GM12873 (cell line): ENCODE data around the gene TFAP2E.

ENCODE experiments used
- TF ChIP-seq, protein P1 (sequence below): IDR thresholded peaks from 2 replicates; pipeline ENCODE4 v1.5.1; 2012; ENCODE audit warnings: low read depth, mild to moderate bottlenecking, moderate library complexity, low read length, control low read depth; ENCODE audit not compliant: insufficient read depth; ENCODE audit errors: missing control alignments

The TFAP2E gene

DNA sequence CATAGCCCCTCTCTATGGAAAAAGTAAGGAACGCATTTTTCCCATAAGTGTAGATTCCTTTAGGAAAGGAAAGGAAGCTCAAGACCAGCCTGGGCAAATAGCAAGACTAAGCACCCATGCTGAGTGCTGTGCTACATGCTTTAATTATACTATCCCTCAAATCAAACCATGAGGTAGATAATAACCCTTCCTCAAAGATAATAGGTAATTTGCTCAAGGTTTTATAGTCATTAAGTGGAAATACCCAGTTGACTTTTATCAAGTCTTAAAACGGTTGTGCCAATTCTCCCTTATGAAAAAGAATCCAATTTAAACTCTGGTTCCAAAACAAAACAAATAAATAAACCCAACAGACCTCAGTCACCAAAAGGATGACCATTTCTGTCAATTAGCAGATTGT is 19.3 kb upstream of the TFAP2E start:
- TF ChIP-seq, protein P1, sequence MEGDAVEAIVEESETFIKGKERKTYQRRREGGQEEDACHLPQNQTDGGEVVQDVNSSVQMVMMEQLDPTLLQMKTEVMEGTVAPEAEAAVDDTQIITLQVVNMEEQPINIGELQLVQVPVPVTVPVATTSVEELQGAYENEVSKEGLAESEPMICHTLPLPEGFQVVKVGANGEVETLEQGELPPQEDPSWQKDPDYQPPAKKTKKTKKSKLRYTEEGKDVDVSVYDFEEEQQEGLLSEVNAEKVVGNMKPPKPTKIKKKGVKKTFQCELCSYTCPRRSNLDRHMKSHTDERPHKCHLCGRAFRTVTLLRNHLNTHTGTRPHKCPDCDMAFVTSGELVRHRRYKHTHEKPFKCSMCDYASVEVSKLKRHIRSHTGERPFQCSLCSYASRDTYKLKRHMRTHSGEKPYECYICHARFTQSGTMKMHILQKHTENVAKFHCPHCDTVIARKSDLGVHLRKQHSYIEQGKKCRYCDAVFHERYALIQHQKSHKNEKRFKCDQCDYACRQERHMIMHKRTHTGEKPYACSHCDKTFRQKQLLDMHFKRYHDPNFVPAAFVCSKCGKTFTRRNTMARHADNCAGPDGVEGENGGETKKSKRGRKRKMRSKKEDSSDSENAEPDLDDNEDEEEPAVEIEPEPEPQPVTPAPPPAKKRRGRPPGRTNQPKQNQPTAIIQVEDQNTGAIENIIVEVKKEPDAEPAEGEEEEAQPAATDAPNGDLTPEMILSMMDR, result no peak

DNA sequence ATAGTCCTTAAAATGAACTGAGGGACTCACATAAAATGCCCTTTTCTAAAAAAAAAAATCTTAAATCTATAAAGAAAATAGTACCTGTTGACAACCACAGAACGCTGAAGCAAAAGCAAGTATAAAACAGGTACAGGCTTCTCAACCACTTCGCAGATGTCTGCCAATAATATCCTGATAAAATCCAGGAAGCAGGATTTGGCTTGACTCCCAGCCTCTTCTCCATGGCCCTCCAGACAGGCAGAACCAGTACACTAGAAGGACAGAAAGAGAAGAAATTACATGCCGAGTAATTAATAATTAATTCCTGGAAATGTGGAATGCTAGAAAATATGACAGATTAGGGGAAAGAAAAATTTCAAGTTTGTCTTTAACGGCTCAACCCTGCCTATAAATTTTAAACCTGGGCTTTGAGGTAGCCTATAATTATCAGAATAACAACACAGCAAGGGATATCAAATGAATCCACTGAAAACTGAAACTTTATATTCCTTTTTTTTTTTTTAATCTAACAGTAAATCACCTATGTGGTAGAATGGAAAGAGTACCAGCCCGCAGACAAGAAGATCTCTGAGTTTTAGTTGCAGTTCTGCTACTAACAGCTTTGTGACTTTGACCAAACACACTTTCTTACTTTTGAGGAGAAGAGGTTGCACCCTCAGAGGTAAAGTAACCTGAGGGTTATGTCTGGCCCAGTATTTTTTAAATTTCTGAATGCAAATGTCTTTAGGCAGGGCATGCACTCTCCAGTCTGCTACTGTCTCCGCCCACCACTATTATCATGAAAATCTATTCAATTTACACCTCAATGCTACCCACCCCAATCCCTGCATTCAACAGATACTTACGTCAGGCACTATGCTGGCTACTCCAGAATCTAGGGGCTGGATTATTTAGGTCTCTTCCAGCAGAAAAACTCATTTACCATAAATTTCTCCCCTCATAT is 18.6 kb upstream of the TFAP2E start:
- TF ChIP-seq, protein P1, result no peak

DNA sequence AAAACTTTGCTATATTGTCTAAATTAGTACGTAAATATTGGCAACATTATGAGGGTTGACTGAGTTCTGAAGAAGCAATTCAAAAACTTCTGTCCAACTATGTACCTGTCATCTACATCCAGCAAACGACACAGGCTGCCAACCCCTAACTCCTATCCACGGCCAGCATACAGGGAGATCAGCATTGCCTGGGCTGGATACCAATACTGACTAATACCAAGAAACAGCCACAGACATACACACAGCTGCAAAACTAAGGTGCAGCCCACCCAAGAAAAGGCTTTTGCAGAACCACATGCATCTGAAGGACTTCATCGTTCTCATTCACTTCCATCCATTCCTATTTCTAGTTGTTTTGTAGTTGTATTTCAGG is 17.9 kb upstream of the TFAP2E start:
- TF ChIP-seq, protein P1, result no peak

DNA sequence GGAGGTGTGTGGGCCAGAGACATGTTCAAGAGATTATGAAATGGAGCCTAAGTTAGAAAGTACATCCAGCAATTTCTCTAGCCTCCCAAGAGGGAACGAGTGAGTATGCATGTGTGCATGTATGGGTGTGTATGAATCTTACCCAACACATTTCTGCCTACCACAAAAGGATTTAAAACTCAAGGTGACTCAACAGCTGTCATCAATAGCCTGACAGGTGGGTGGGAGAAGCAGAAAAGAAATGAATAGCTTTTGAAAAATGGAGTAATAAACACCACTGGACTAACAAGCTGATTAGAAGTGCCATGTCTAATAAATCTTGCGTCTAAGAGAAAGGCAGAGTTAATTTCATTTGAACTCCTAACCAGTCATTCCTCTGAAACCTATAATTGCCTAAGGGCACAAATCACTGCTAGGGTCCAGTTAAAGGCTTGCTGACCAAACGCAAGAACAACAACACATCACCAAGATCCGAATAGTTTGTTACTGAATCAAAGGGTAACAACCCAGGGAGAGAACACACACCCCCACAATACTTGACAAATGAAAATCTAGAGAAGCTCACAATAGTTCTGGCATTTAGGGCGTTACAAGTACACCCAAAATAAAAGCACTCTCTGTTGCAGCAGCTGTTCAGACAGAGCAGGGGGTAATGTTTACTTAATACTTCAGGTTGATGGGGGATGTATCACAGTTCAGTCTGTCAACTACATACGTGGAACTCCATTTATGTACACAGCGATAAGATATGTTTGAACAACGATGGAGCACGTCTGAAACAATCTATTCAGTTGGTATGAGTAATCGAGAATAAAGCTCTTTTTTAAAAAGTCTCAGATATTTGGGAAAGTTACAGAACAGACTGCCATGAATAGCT is 17.3 kb upstream of the TFAP2E start:
- TF ChIP-seq, protein P1, result no peak

DNA sequence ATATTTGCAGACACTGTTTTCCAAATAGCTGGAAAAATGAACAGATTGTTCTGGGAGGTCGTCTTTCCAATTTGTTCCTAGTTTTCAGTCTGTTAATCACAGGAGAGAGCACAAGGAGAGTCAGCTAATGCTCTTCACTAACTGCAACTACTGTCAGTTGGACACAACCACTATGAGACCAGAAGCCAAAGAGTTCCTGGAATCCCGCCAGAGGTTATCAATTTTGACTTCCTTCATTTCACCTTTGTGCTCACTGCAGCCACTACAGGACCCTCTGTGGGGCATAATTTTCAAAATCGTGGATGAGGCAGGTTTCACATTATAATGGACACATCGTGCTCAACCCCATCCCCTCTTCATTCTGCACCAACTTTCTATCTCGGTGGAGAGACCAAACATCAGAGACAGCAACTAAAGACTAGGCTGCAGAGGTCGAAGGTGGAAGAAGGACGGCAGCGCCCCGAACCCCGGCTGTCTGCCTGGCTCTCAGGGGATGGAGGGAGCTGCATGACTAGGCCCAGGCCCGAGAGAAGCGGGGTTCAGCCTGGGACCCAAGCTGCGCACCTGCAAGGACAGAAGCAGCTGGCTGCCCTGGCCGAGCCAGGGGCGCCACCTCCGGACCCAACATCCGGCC is 16.5 kb upstream of the TFAP2E start:
- TF ChIP-seq, protein P1, result no peak

DNA sequence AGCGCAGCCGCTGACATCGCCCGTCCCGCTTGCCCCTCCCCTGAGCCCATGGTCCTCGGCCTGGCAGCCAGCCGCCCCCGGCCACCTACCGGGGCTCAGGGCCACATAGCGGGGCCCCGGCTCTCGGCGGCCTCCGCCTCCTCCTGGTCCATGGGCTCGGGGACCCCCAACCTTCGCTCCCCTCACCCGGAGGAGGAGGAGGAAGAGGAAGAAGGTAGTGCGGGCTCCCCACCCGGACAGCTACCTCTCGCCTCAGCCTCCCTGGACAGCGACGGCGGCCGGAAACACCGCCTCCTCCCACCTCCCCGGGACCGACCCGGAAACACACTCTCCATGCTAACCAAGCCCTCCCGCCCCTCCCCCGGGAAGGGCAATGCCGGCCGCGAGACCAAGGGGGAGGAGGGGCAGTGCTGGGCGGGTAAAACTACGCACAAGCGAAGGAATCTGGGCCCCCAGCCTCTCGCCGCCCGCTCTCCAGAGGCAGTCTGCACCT is 15.9 kb upstream of the TFAP2E start, which contains the start of gene KIAA0319L:
KIAA0319L (minus strand) TSS at position 286 of the 493 bp plus-strand sequence. CDS start 2,912 bp downstream, outside the sequence.
- TF ChIP-seq, protein P1, result no peak
